ENCODE measurements around the gene FMNL1. TPM values are rescaled to one million over a fixed set of nuclear protein-coding genes. Genes with fewer than 3 reads are reported as not detected.

Gene FMNL1
- total RNA-seq, 2 experiments from 2014 or later = 233 to 243 TPM

DNA sequence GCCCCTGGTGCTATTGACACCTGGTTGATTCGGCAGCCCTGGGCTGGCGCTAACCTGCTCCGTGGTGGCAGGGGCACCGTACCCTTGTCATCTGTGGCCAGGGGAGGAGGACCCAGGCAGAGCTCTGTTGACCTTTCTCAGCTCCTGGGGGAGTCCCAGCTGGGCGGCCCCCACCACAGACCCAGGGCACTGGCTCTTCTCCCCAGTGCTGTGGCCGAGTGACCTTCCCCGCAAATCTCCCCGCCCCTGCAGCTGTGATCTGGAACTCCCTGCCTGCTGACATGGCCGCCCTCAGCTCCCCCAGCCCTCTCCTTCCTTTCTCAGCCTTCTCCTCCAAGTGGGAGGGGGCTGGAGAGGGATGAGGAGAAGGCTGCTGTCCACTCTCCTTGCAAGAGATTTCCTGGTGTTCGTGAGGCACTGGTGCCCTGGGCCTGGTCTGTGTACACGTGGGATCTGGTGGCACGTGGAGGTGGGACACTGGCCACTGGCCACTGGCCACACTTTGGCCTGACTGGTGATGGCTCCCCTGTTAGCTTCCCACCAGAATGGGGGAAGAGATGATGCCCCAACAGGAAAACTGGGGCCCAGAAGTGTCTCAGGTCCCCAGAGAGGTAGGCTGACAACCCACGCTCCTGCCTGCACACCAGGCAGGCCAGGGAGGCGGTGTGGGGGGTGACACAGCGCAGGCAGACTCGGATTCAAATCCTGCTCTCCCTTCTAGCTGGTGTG is 8.2 kb downstream of the FMNL1 start:
- CTCF ChIA-PET = interaction anchor here (0.6 to 22.6 kb wide), 13 partner anchors 9 to 162 kb away, joined by 3 to 366 read pairs (median 4); partner anchors contain the start of genes ACBD4, FMNL1, HEXIM1 and MAP3K14
- POLR2A ChIA-PET = interaction anchor here (0.8 to 6.8 kb wide), 7 partner anchors 10 to 88 kb away, joined by 3 to 66 read pairs (median 14); partner anchors contain the start of gene HEXIM1

DNA sequence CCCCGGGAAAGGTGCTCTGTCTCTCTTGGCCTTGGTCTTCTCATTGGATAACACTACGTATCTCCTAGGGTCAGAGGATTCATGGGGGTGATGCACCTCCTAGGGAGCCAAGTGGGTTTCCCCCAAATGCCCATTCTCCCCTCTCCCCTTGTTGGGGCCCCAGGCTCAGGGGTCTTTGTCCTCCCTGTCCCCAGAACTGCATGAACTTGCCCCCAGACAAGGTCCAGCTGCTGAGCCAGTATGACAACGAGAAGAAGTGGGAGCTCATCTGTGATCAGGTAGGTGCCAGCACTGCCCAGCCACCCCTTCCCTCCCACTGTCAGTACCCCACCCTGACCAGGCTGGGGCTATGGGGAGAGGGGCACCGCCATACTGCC is 8.7 kb downstream of the FMNL1 start:
- ChIA-PET CTCF (interaction anchor here (1.0 to 22.6 kb wide), 6 partner anchors 10 to 158 kb away, joined by 3 to 366 read pairs (median 8); partner anchors contain the start of genes ACBD4, FMNL1 and HEXIM1), POLR2A (interaction anchor here (0.6 to 6.8 kb wide), 4 partner anchors 10 to 55 kb away, joined by 5 to 24 read pairs (median 11); no protein-coding TSS in a partner anchor)

DNA sequence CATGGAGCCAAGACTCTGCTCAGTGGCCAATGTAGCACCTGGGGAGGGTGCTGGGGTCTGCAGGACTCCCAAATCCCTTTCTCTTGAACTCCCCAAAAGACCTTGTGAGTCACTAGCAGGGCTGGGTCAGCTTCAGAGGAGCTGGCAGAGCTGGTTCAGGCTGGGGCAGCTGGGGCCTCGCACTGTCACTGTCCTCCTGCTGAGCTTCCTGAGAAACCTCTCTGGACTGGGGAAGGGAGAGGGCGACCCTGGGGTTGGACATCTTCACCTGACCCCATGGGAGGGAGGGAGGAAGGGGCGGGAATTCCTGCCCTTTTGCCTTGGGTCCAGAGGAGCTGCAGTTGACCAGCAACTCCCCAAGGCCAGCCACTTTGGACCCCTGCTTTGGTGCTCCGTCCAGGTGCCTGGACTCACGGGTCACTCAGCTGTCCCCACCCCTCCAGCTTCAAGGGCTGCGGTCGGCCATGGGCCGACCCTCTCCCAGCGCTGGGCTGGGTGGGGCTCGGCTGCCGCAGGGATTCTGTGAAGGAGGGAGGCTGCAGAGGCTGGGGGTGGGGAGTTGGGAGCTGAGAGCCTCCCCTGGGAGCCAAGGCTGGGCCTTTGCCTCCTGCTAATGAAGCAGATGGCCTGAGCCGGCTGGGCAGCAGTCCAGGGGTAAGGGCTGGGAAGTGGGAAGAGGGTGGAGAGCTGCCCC is 9.2 kb downstream of the FMNL1 start:
- ChIA-PET POLR2A (interaction anchor here (0.5 to 6.8 kb wide), 6 partner anchors 9 to 56 kb away, joined by 3 to 24 read pairs (median 5); partner anchors contain the start of gene FMNL1), CTCF (interaction anchor here (1.0 to 22.6 kb wide), 8 partner anchors 10 to 157 kb away, joined by 3 to 366 read pairs (median 4); partner anchors contain the start of genes ACBD4, FMNL1 and HEXIM1)

DNA sequence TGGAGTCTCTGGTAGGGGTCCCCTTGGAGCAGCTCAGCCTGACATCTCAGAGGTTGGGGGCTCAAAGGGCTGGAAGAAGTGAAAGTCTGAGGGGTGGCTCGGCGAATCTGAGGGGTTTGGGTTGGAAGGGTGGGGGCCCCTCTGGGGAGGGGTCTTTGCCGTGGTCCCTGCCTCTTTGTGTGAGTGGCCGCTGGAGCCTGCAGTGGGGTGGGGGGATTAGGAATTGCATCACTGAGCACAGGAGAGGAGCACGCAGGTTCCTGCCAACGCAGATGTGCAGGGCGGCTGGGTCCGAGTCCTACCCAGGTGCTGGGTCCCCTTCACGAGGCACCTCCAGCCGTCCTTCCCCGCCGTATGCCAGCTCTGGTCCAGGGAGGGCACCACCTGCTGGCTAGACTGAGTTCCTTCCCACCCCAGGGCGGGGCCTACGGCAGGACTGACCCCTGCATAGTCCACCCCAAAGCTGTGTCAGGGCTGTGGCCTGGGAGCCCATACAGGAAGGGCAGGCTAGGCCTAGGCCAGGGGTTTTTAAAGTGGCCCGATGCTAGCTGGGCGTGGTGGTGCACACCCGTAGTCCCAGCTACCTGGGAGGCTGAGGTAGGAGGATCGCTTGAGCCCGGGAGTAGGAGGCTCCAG is 9.9 kb downstream of the FMNL1 start:
- ChIA-PET CTCF (interaction anchor here (0.7 to 22.6 kb wide), 6 partner anchors 11 to 156 kb away, joined by 3 to 366 read pairs (median 4); partner anchors contain the start of genes ACBD4, FMNL1 and HEXIM1), POLR2A (interaction anchor here (0.5 to 6.8 kb wide), 5 partner anchors 9 to 57 kb away, joined by 3 to 24 read pairs (median 5); partner anchors contain the start of gene FMNL1)

DNA sequence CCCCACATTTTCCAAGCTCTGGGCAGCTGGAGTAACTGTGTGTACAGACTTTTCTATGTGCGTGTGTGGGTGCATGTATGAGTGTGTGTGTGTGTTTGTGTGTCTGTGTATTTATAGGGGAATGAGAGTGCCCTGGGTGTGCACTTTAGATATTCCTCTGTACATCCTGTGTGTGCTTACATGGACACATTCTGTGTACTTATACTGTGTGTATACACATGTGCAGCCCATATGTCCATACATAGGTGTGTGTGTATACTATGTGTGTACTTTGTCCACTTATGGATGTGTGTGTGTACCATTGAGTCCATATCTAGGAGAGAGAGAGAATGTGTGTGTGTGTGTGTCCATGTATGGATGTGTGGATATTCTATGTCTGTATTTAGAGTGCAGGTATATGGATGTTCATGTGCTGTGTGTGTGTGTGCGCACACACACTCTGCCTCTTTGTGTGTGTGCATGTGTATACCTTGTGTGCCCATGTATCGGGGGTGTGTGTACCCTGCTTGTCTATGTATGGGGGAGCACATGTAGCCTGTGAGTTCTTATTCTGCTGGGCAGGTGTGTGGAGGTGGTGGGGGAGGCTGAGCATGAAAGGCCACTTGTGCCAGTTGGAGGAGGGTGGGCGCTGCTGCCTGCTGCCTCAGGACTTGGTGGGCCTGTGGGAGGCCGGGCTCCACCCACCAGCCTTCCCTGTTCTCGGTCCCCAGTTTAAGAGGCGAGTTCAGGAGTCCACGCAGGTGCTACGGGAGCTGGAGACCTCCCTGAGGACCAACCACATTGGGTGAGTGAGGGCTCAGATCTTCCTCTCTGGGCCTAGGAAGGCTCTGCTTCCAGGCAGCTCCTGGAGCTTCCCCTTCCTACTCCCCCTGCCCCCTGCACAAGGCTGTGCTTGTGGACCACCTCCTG is 11.1 kb downstream of the FMNL1 start:
- CTCF ChIA-PET = interaction anchor here (0.7 to 22.6 kb wide), 4 partner anchors 12 to 97 kb away, joined by 4 to 366 read pairs (median 25); partner anchors contain the start of gene FMNL1
- POLR2A ChIA-PET = interaction anchor here (0.6 to 1.4 kb wide), 2 partner anchors 10 to 18 kb away, joined by 3 to 9 read pairs; partner anchors contain the start of gene FMNL1

DNA sequence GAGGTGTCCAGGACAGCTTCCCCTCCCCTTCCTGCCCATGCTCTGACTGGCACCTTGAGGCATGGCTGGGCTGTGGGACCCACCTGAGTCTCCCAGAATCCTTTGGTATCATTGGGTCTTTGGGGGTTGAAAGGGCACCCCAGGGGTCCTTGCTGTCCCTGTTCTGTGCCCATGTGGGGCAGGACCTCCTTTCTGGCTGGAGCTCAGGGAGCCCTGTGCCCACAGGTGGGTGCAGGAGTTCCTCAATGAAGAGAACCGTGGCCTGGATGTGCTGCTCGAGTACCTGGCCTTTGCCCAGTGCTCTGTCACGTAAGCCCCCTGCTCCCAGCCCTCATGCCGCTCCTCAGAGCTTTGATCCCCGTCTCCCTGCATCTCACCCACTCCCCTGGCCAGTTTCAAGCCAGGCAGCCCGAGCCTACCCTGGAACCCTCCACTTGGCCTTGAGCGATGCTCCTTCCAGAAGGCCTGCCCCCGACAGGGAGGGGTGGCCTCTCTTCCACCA is 11.8 kb downstream of the FMNL1 start:
- POLR2A ChIA-PET = no interaction called here
- CTCF ChIA-PET = interaction anchor here (4.0 to 22.6 kb wide), 2 partner anchors 13 to 14 kb away, joined by 44 to 366 read pairs; partner anchors contain the start of gene FMNL1

DNA sequence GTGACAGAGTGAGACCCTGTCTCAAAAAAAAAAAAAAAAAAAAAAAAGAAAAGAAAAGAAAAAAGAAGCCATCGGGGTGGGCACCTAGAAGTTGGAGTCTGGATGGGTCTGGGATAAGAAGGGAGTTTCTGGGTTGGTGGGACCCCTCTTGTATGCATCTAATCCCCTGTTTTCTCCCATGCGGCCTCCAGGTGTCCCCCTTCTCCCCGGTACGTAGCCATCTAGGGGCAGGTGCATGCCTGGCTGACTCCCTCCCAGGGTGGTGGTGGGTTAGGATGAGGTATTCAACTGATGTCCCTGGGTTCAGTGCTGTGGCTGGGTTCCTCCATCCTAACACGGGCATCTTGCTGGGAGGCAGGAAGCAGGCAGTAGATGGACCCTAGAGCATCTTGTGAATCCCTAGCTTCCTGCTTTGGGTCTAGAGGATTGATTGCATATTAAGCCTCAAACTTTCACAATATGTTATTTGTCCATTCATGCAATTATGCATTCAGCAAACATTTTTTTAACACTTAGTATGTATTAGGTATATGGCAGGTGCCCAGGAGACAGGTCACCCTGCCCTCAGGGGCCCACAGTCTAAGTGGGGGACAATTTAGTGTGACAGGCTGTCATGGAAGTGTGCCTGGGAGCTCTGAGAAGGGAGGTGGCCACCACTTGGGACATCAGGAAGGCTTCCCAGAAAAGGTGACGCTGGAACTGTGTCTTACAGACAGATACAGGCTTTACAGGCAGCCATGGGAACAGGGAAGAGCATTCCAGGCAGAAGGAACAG is 13.1 kb downstream of the FMNL1 start:
- POLR2A ChIA-PET = interaction anchor here (0.6 to 1.0 kb wide), 6 partner anchors 9 to 86 kb away, joined by 3 to 10 read pairs (median 6); no protein-coding TSS in a partner anchor
- CTCF ChIA-PET = interaction anchor here (0.5 to 22.6 kb wide), 20 partner anchors 13 to 390 kb away, joined by 3 to 366 read pairs (median 4); partner anchors contain the start of gene FMNL1

DNA sequence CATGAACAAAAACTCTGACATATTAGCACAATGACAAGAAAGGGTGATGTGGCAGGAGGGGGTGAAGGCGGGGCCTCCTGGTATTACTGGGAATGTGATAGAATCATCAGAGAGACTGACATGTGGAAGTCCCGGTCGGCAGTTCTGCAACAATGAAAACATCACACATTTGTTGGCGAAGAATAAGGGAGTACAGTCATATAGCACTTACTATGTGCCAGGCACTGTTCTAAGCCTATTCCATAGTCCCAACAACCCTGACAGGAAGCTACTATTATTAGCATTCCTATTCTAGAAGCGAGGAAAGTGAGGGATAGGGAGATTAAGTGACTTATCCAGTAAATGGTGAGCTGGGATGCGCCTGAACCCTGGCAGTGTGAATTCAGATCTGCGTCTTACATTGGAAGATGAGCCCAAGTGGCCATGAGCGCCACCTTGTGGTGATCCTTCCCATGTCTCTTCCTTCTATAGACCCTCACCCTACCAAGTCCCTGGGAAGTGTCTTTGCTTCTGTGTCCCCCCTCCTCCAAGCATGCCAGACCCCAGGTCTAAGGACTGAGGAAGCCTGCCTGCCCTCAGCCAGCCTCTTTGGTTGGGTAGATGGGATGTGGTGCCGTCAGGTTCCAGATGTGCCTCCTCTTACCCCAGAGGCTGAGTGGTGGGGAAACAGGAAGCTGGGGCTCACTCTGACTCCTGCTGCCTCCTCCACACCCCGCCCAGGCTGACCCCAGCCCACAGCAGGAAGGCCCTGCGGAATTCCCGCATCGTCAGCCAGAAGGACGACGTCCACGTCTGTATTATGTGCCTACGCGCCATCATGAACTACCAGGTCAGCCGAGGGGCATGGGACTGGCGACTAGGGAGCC is 14.0 kb downstream of the FMNL1 start:
- ChIA-PET POLR2A (interaction anchor here (0.6 to 1.0 kb wide), 2 partner anchors 10 to 12 kb away, joined by 3 to 4 read pairs; no protein-coding TSS in a partner anchor), CTCF (interaction anchor here (0.5 to 22.6 kb wide), 24 partner anchors 12 to 183 kb away, joined by 3 to 366 read pairs (median 4); partner anchors contain the start of gene FMNL1)

DNA sequence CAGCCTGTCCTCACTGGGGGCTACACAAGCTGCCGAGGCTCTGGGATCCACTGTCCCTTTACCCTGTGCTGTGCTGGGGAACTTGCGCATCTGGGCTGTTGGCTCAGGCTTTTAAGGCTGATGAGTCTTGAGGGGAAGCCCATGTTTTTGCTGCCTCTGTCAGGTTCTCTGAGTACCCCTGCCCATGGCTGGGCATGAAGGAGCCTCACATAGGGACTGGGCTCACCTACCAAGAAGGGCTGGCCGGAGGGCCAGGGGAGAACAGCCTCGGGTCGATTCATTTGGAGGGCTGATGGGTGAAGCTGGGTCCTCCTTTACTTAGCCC is 14.6 kb downstream of the FMNL1 start:
- POLR2A ChIA-PET = no interaction called here
- CTCF ChIA-PET = interaction anchor here (0.7 to 22.6 kb wide), 13 partner anchors 12 to 159 kb away, joined by 3 to 366 read pairs (median 5); partner anchors contain the start of gene FMNL1

DNA sequence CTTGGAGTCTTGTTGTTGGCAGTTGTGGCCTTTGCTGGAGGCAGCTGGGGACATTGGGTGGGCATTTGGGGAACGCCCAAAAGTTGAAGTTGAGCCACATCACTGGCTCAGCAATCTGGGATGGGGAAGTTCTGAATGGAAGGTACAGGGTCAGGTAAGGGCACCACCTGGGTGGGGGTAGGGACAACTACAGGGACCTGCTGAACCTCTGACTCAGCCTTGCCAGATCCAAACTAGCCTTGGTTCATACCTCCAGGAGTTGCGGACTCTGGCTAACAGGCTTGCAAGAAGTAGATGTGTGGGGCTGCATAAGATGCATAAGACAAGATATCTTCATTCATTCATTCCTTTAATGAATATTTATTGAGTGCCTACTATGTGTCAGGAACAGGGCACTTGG is 16.0 kb downstream of the FMNL1 start:
- ChIA-PET CTCF (interaction anchor here (22.6 kb wide), 1 partner anchor 17 kb away, joined by 366 read pairs; the partner anchor contains the start of gene FMNL1), POLR2A (interaction anchor here (0.6 kb wide), 1 partner anchor 79 kb away, joined by 3 read pairs; no protein-coding TSS in a partner anchor)

DNA sequence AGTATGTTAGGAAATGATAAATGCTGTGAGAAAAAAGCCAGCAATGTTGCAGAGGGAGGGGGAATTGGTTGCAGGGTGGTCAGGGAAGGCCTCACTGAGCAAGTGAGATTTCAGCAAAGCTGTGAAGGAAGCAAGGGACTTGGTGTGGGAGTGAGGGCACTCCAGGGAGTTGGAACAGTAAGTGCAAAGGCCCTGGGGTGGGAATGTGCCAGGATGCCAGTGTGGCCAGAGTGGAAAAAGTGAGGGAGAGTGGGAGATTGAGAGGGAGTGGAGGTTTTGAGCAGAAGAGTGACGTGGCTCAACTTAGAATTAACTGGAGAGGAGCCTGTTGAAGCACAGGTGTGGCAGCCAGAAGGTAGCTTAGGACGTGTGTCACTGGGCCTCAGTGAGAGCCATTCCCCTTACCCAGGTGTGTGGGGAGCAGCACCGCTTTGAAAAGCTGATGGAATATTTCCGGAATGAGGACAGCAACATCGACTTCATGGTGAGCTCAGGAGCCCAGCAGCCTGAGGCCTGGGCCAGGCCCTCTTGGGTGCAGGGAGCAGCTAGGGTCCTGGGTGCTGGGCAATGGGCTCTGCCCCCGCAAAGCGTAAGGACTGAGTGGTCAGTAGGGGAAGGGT is 16.6 kb downstream of the FMNL1 start:
- POLR2A ChIA-PET = interaction anchor here (0.6 to 0.7 kb wide), 2 partner anchors 17 to 79 kb away, joined by 3 read pairs; no protein-coding TSS in a partner anchor

DNA sequence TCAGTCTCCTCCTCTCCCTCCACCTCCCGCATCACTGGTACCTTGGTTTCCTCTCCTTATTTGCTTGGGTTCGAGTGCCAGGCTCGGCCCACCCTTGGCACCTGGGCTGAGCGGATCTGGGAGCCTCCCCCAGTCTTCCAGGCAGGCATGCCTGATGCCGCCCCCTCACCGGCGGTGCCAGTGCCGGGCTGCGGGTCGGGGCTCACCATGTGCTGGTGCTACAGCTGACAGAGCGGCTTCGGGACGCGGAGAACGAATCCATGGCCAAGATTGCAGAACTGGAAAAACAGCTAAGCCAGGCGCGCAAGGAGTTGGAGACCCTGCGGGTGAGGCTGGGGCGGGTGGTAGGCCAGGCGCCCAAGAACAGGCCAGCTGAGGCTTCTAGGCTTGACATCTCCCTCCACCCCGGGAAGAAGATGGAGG is 19.2 kb downstream of the FMNL1 start:
- POLR2A ChIA-PET = interaction anchor here (1.2 kb wide), 1 partner anchor 13 kb away, joined by 3 read pairs; no protein-coding TSS in a partner anchor
- CTCF ChIA-PET = interaction anchor here (2.4 to 22.6 kb wide), 2 partner anchors 20 to 105 kb away, joined by 7 to 366 read pairs; partner anchors contain the start of genes ACBD4 and FMNL1

More for the DNA sequence above, 16.6 kb downstream of the FMNL1 start:
- CTCF ChIA-PET = interaction anchor here (1.0 to 22.6 kb wide), 2 partner anchors 17 to 103 kb away, joined by 3 to 366 read pairs; partner anchors contain the start of genes ACBD4 and FMNL1

DNA sequence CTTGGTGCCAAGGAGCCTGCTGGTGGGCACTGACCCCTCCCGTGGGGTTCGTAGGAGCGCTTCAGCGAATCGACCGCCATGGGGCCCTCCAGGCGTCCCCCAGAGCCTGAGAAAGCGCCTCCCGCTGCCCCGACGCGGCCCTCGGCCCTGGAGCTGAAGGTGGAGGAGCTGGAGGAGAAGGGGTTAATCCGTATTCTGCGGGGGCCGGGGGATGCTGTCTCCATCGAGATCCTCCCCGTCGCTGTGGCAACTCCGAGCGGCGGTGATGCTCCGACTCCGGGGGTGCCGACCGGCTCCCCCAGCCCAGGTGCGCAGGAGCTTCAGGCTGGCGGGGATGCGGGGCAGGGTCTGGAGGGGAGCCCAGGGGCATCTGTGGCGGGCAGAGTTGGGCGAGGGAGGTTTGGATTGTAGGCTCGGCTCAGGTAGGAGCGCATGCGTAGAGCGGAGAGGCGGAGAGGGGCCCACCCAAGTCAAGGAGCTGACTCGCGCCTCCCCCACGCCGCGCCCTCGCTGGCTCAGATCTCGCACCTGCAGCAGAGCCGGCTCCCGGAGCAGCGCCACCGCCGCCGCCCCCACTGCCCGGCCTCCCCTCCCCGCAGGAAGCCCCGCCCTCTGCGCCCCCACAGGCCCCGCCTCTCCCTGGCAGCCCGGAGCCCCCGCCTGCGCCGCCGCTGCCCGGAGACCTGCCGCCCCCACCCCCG is 19.8 kb downstream of the FMNL1 start:
- POLR2A ChIA-PET = interaction anchor here (1.2 kb wide), 1 partner anchor 13 kb away, joined by 3 read pairs; no protein-coding TSS in a partner anchor

DNA sequence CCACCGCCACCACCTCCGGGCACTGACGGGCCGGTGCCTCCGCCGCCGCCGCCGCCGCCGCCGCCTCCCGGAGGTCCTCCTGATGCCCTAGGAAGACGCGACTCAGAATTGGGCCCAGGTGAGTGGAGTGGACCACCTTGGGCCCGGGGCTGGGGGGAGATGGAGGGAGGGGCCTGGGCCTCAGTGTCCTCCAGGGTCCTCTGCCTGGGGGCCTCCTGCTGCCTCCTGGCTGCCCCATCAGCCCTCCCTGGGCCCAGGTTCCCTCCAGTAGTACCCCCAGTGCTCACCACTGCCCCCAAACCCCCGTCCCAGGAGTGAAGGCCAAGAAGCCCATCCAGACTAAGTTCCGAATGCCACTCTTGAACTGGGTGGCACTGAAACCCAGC is 20.3 kb downstream of the FMNL1 start:
- ChIA-PET CTCF (interaction anchor here (1.0 to 22.6 kb wide), 3 partner anchors 17 to 107 kb away, joined by 3 to 366 read pairs (median 7); partner anchors contain the start of genes ACBD4 and FMNL1), POLR2A (interaction anchor here (1.2 kb wide), 1 partner anchor 14 kb away, joined by 3 read pairs; no protein-coding TSS in a partner anchor)

More for the DNA sequence above, 19.8 kb downstream of the FMNL1 start:
- CTCF ChIA-PET = interaction anchor here (1.0 to 22.6 kb wide), 3 partner anchors 18 to 106 kb away, joined by 3 to 366 read pairs (median 7); partner anchors contain the start of genes ACBD4 and FMNL1
